Measurements from ENCODE around the gene PLEKHJ1. TPM values are rescaled to one million over a fixed set of nuclear protein-coding genes. Genes with fewer than 3 reads are reported as not detected.

PLEKHJ1 gene
- total and polyA plus RNA-seq, 9 of the 15 experiments (the other 6 are each of a cell fraction or from before 2014, with no cell fraction given) = 1.5 to 188 (median 63.9) TPM

DNA sequence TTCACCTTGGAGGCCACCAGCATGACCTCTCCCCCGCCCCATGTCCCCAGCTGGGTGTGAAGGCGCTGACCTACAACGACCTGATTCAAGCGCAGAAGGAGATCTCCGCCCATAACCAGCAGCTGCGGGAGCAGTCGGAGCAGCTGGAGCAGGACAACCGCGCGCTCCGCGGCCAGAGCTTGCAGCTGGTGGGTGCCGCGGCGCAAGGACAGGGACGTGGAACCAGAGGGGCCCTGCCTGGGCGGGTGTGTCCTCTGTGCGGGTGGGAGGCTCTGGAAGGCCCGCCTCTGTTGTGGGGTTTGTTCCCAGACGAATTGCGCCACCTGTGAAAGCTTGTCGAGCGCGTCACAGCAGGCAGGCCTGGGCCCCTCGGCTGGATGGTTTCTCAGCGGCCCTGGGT is 22.3 kb downstream of the PLEKHJ1 start (continued):
- TF ChIP-seq, protein P1, sequence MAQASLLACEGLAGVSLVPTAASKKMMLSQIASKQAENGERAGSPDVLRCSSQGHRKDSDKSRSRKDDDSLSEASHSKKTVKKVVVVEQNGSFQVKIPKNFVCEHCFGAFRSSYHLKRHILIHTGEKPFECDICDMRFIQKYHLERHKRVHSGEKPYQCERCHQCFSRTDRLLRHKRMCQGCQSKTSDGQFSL (CRISPR knock-in tag; IDR thresholded peaks at IDR 0.05) = no peak
- TF ChIP-seq, protein P1 (tag; IDR thresholded peaks at IDR 0.05) = no peak
- TF ChIP-seq, protein P2, sequence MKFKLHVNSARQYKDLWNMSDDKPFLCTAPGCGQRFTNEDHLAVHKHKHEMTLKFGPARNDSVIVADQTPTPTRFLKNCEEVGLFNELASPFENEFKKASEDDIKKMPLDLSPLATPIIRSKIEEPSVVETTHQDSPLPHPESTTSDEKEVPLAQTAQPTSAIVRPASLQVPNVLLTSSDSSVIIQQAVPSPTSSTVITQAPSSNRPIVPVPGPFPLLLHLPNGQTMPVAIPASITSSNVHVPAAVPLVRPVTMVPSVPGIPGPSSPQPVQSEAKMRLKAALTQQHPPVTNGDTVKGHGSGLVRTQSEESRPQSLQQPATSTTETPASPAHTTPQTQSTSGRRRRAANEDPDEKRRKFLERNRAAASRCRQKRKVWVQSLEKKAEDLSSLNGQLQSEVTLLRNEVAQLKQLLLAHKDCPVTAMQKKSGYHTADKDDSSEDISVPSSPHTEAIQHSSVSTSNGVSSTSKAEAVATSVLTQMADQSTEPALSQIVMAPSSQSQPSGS (CRISPR knock-in tag; IDR thresholded peaks at IDR 0.05) = no peak
- TF ChIP-seq POU5F1 (IDR thresholded peaks at IDR 0.05; ENCODE audit: borderline replicate concordance, low read depth, low read length, partially characterized antibody) (no peak), RCOR1 (IDR thresholded peaks at IDR 0.05; ENCODE audit: borderline replicate concordance in 1 of 2, low read depth in 2 of 2, low read length in 2 of 2) (no peak), RBFOX2 (IDR thresholded peaks at IDR 0.05; ENCODE audit: low read depth, low read length) (no peak), HNRNPLL (IDR thresholded peaks at IDR 0.05; ENCODE audit: low read depth, low read length, poor library complexity, severe bottlenecking) (no peak), POLR2AphosphoS5 (IDR thresholded peaks at IDR 0.05; ENCODE audit: control insufficient read depth, insufficient read depth, low read depth, low read length) (peak; percentile 14; the same call in 1 of the 2 replicates), XRCC4 (IDR thresholded peaks at IDR 0.05; ENCODE audit: extremely low read depth, insufficient read depth, insufficient read length) (no peak), TCFL5 (CRISPR knock-in tag; conservative IDR thresholded peaks at IDR 0.05) (no peak)
- TF ChIP-seq, protein P3, sequence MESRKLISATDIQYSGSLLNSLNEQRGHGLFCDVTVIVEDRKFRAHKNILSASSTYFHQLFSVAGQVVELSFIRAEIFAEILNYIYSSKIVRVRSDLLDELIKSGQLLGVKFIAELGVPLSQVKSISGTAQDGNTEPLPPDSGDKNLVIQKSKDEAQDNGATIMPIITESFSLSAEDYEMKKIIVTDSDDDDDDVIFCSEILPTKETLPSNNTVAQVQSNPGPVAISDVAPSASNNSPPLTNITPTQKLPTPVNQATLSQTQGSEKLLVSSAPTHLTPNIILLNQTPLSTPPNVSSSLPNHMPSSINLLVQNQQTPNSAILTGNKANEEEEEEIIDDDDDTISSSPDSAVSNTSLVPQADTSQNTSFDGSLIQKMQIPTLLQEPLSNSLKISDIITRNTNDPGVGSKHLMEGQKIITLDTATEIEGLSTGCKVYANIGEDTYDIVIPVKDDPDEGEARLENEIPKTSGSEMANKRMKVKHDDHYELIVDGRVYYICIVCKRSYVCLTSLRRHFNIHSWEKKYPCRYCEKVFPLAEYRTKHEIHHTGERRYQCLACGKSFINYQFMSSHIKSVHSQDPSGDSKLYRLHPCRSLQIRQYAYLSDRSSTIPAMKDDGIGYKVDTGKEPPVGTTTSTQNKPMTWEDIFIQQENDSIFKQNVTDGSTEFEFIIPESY (CRISPR knock-in tag; IDR thresholded peaks at IDR 0.05) = peak; percentile 78
- TF ChIP-seq, protein P4, sequence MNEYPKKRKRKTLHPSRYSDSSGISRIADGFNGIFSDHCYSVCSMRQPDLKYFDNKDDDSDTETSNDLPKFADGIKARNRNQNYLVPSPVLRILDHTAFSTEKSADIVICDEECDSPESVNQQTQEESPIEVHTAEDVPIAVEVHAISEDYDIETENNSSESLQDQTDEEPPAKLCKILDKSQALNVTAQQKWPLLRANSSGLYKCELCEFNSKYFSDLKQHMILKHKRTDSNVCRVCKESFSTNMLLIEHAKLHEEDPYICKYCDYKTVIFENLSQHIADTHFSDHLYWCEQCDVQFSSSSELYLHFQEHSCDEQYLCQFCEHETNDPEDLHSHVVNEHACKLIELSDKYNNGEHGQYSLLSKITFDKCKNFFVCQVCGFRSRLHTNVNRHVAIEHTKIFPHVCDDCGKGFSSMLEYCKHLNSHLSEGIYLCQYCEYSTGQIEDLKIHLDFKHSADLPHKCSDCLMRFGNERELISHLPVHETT (CRISPR knock-in tag; conservative IDR thresholded peaks at IDR 0.05 in 1 of 2, IDR thresholded peaks at IDR 0.05 in 1 of 2) = no peak

Data from K562 (cell line).